Suprapubic skin (tissue), 3 donors: Measurements from ENCODE around the gene SLC1A1.

Source experiments
- EP300 ChIP-seq: sonication (generic); formaldehyde crosslinking; IDR thresholded peaks from one replicate; pipeline ENCODE4 v1.6.1; 2017; ENCODE audit warnings: antibody characterized with exemption
- TF ChIP-seq, protein P1 (sequence below), 2 donors: fragments of 200-600 bp in 1 of 2; fragments of 450-650 bp in 1 of 2; sonication (generic) in 1 of 2; IDR thresholded peaks; one replicate each; pipeline ENCODE4 v1.5.1; 2016 to 2019; ENCODE audit warnings: antibody characterized with exemption in 2 of 2, mild to moderate bottlenecking in 1 of 2, moderate library complexity in 1 of 2

DNA sequence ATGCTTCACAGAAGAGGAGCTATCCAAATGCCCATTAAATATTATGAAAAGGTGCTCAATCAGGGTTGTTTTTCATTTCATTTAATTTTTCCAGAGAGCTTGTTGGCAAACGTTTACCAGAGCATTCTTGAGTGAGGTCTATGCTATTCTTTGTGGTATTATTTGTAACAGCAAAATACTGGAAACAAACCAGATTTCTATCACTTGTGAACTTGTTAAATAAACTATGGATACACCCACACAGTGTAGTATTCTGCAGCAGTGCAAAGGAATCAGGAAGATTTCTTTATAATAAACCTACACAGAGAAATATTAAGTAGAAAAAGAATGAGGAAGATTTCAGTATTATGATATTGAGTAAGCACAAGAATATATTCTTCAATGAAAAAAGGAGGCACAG lies 15.0 kb upstream of the SLC1A1 start:
- TF ChIP-seq, protein P1, sequence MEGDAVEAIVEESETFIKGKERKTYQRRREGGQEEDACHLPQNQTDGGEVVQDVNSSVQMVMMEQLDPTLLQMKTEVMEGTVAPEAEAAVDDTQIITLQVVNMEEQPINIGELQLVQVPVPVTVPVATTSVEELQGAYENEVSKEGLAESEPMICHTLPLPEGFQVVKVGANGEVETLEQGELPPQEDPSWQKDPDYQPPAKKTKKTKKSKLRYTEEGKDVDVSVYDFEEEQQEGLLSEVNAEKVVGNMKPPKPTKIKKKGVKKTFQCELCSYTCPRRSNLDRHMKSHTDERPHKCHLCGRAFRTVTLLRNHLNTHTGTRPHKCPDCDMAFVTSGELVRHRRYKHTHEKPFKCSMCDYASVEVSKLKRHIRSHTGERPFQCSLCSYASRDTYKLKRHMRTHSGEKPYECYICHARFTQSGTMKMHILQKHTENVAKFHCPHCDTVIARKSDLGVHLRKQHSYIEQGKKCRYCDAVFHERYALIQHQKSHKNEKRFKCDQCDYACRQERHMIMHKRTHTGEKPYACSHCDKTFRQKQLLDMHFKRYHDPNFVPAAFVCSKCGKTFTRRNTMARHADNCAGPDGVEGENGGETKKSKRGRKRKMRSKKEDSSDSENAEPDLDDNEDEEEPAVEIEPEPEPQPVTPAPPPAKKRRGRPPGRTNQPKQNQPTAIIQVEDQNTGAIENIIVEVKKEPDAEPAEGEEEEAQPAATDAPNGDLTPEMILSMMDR (IDR thresholded peaks at IDR 0.05), result no peak
- TF ChIP-seq EP300, result no peak
